AG04449 (cell line): ENCODE measurements around the gene MED8.
"Not testable (repeated sequence)": the region's sequence is repeated elsewhere in the genome, so short reads cannot be mapped to it uniquely, and the experiment has no call there.

ENCODE experiments used
- CTCF ChIA-PET: fragments of 350-600 bp; formaldehyde crosslinking; extraction: SDS; loops from one replicate; lab custom pipeline; 2021; ENCODE audit warnings: antibody characterized with exemption; lab: Yijun Ruan, JAX
- POLR2A ChIA-PET: fragments of 400-600, 350-600 bp; formaldehyde crosslinking; extraction: SDS; loops from one replicate; lab custom pipeline; 2020; ENCODE audit warnings: antibody characterized with exemption, inconsistent platforms; lab: Yijun Ruan, JAX
- DNase-seq: peaks from one replicate; pipeline ENCODE4 v3.0.0-alpha.2; 2010; ENCODE audit warnings: low read depth, low spot score
- H3K4me3 ChIP-seq: 2 replicates; pipeline ENCODE4 v1.5.1; 2011; ENCODE audit warnings: low read depth, mild to moderate bottlenecking, control low read depth, low read length
- CTCF ChIP-seq: IDR thresholded peaks from one replicate; pipeline ENCODE4 v1.5.1; 2011; ENCODE audit warnings: mild to moderate bottlenecking, moderate library complexity, low read length, control low read depth, inconsistent platforms; ENCODE audit not compliant: insufficient read depth; ENCODE audit errors: missing control alignments

Gene MED8

GRCh38 chr1:43376723-43377235, 12.8 kb downstream of the MED8 start:
- TF ChIP-seq CTCF = no peak
- no peak for DNase-seq
- no peak overlapping the region for H3K4me3 ChIP-seq
- POLR2A ChIA-PET = interaction anchor here (1.9 to 2.6 kb wide), 2 partner anchors 9 to 12 kb away, joined by 6 to 7 read pairs; partner anchors contain the start of gene ELOVL1
- CTCF ChIA-PET = interaction anchor here (0.9 to 3.2 kb wide), 6 partner anchors 8 to 151 kb away, joined by 3 to 18 read pairs (median 7); partner anchors contain the start of genes CDC20 and ELOVL1

GRCh38 chr1:43373066-43373940, 16.3 kb downstream of the MED8 start:
- no peak overlapping the region for H3K4me3 ChIP-seq
- ChIA-PET CTCF (interaction anchor here (1.0 to 1.6 kb wide), 3 partner anchors 9 to 146 kb away, joined by 3 to 7 read pairs (median 4); no protein-coding TSS in a partner anchor), POLR2A (interaction anchor here (2.1 kb wide), 1 partner anchor 16 kb away, joined by 7 read pairs; the partner anchor contains the start of genes MED8 and SZT2)
- TF ChIP-seq CTCF = no peak
- no peak for DNase-seq

- TF ChIP-seq CTCF = no peak
- ChIA-PET POLR2A (interaction anchor here (2.1 kb wide), 1 partner anchor 17 kb away, joined by 7 read pairs; the partner anchor contains the start of genes MED8 and SZT2), CTCF (interaction anchor here (1.0 kb wide), 1 partner anchor 10 kb away, joined by 4 read pairs; no protein-coding TSS in a partner anchor)
- DNase-seq = no peak
- no peak overlapping the region for H3K4me3 ChIP-seq
Observed at GRCh38 chr1:43372172-43372571, 17.4 kb downstream of the MED8 start.

GRCh38 chr1:43370564-43370963, 19.0 kb downstream of the MED8 start:
- ChIA-PET POLR2A (no interaction called here), CTCF (interaction anchor here (0.8 to 1.7 kb wide), 4 partner anchors 132 to 144 kb away, joined by 3 to 7 read pairs (median 4); no protein-coding TSS in a partner anchor)
- DNase-seq = no peak
- TF ChIP-seq CTCF = no peak
- H3K4me3 ChIP-seq = no peak overlapping the region

- DNase-seq, POLR2A ChIA-PET, H3K4me3 ChIP-seq: not testable (repeated sequence)
- CTCF ChIA-PET = interaction anchor here (0.8 to 1.7 kb wide), 5 partner anchors 131 to 143 kb away, joined by 3 to 7 read pairs (median 4); no protein-coding TSS in a partner anchor
Observed at GRCh38 chr1:43369779-43370178, 19.8 kb downstream of the MED8 start.

- H3K4me3 ChIP-seq = peak overlapping the region; percentile 74
- ChIA-PET POLR2A (interaction anchor here (1.4 to 2.5 kb wide), 5 partner anchors 9 to 162 kb away, joined by 5 to 18 read pairs (median 8); partner anchors contain the start of gene CDC20), CTCF (interaction anchor here (0.7 to 1.4 kb wide), 7 partner anchors 9 to 1328 kb away, joined by 3 to 15 read pairs (median 4); partner anchors contain the start of gene CDC20)
- no peak for TF ChIP-seq CTCF
- no peak for DNase-seq
Observed at GRCh38 chr1:43368646-43369020, 21.0 kb downstream of the MED8 start.
